Panc1 (cell line): Measurements from ENCODE around the gene PSMD7. TPM values are rescaled to one million over a fixed set of nuclear protein-coding genes. Genes with fewer than 3 reads are reported as not detected.
A peak's percentile ranks its signal among the peaks of the same experiment; 100 is the strongest.
"Not testable (repeated sequence)": the region's sequence is repeated elsewhere in the genome, so short reads cannot be mapped to it uniquely, and the experiment has no call there.

Source experiments
- ATAC-seq: fragments of 200-7000 bp; cut with Tn5 transposase; 2 replicates; pipeline ENCODE4 v1.9.1; 2020; ENCODE audit warnings: mild to moderate bottlenecking, moderate library complexity
- BruUV-seq: library from RNA; stranded (reverse); fragments of 400-500 nt; replicated peaks from 2 replicates; lab custom pipeline; 2021; lab: Mats Ljungman, UMichigan
- CTCF ChIA-PET: fragments of 300-600 bp; sonication (Branson Sonifier 250); formaldehyde crosslinking; loops from one replicate; lab custom pipeline; 2022; ENCODE audit warnings: antibody characterized with exemption; lab: Charles Lee
- POLR2A ChIA-PET: fragments of 300-600 bp; sonication (Branson Sonifier 250); formaldehyde crosslinking; loops from one replicate; lab custom pipeline; 2022; ENCODE audit warnings: antibody characterized with exemption; lab: Charles Lee
- DNase-seq: peaks from one replicate; pipeline ENCODE4 v3.0.0-alpha.2; 2010; ENCODE audit warnings: low read depth, low spot score
- H3K27ac ChIP-seq: 2 replicates; pipeline ENCODE4 v1.5.1; 2011; ENCODE audit warnings: mild to moderate bottlenecking, low read length, inconsistent platforms
- H3K27me3 ChIP-seq: fragments of 200-500 bp; sonication (Bioruptor generic); 2 replicates; pipeline ENCODE4 v1.6.0; 2014; ENCODE audit warnings: low read length, inconsistent platforms; ENCODE audit not compliant: control insufficient read depth, insufficient read depth
- H3K36me3 ChIP-seq: fragments of 200-500 bp; sonication (Bioruptor generic); 2 replicates; pipeline ENCODE4 v1.5.1; 2014; ENCODE audit warnings: inconsistent platforms, mild to moderate bottlenecking, low read length, moderate library complexity; ENCODE audit not compliant: control insufficient read depth, insufficient read depth
- H3K4me1 ChIP-seq: 2 replicates; pipeline ENCODE4 v1.5.1; 2011; ENCODE audit warnings: inconsistent platforms, mild to moderate bottlenecking, low read length, moderate library complexity; ENCODE audit not compliant: control insufficient read depth, insufficient read depth
- H3K4me3 ChIP-seq, 2 experiments: 2 replicates each; pipeline ENCODE4 v1.5.1; 2011 to 2012; ENCODE audit warnings: low read depth in 2 of 2, low read length in 2 of 2, mild to moderate bottlenecking in 2 of 2, inconsistent platforms in 1 of 2, moderate library complexity in 1 of 2
- H3K9me3 ChIP-seq: fragments of 200-500 bp; sonication (Bioruptor generic); 2 replicates; pipeline ENCODE4 v1.5.1; 2014; ENCODE audit warnings: low read depth, mild to moderate bottlenecking, inconsistent platforms, low read length, moderate library complexity; ENCODE audit not compliant: control insufficient read depth, insufficient read depth
- CTCF ChIP-seq: fragments of 450-650 bp; IDR thresholded peaks from 2 replicates; pipeline ENCODE4 v1.5.1; 2017; ENCODE audit warnings: mild to moderate bottlenecking
- POLR2AphosphoS5 ChIP-seq: IDR thresholded peaks from 2 replicates; pipeline ENCODE4 v1.6.1; 2012; ENCODE audit warnings: mild to moderate bottlenecking, low read depth, low read length, moderate library complexity
- REST ChIP-seq, 2 experiments: IDR thresholded peaks; 2 replicates each; pipeline ENCODE4 v1.6.1; 2011 to 2012; ENCODE audit warnings: low read depth in 2 of 2, control low read depth in 1 of 2, low read length in 1 of 2, mild to moderate bottlenecking in 1 of 2, moderate library complexity in 1 of 2; ENCODE audit not compliant: insufficient read depth in 1 of 2
- SIN3A ChIP-seq: IDR thresholded peaks from 2 replicates; pipeline ENCODE4 v1.6.1; 2012; ENCODE audit warnings: low read depth, mild to moderate bottlenecking, low read length, moderate library complexity, borderline replicate concordance; ENCODE audit not compliant: insufficient read depth
- TCF7L2 ChIP-seq: IDR thresholded peaks from 2 replicates; pipeline ENCODE4 v1.6.1; 2011; ENCODE audit warnings: mild to moderate bottlenecking, low read depth, low read length, inconsistent platforms
- in situ Hi-C: cut with HindIII; loops from 2 replicates; pipeline ENCODE4 v1.10.0; 2016; ENCODE audit warnings: low sequenced_read_pairs, low pct_unique_long_range_greater_than_20kb
- intact Hi-C: fragments of 100-400 bp; cut with micrococcal nuclease; formaldehyde crosslinking; loops from one replicate; pipeline ENCODE4 v1.10.0; 2022; ENCODE audit not compliant: unreplicated experiment
- total RNA-seq: library from RNA; stranded (reverse); gene quantifications from one replicate; pipeline ENCODE4 v1.2.1, GENCODE V29; 2021; ENCODE audit not compliant: unreplicated experiment

PSMD7 gene
- total RNA-seq, 1 experiment from 2014 or later: 83.9 TPM

GRCh38 chr16:74322301-74322710 lies 25.7 kb downstream of the PSMD7 start:
- Histone ChIP-seq H3K9me3 (no peaks in the 10 kb centered on the region), H3K4me1 (no peaks in the 10 kb centered on the region), H3K27me3 (no peaks in the 10 kb centered on the region), H3K27ac (no peak overlapping the region), H3K36me3 (no peaks in the 10 kb centered on the region), H3K4me3 (no peak overlapping the region)
- ATAC-seq (no peak), DNase-seq (no peak)
- POLR2A ChIA-PET: no interaction called here
- TF ChIP-seq CTCF: no peak
- no peak for TF ChIP-seq TCF7L2
- TF ChIP-seq REST (IDR thresholded peaks at IDR 0.05; ENCODE audit: insufficient read depth in 1 of 2, low read depth in 2 of 2, low read length in 1 of 2): no peak
- TF ChIP-seq POLR2AphosphoS5: no peak
- TF ChIP-seq SIN3A: no peak
- BruUV-seq: no TSS peak
- CTCF ChIA-PET: no interaction called here
- in situ Hi-C loops (no loop called here), intact Hi-C loops (no loop called here)

- BruUV-seq, intact Hi-C loops, DNase-seq, H3K9me3 ChIP-seq, H3K36me3 ChIP-seq, H3K4me1 ChIP-seq, in situ Hi-C loops, H3K27ac ChIP-seq, H3K27me3 ChIP-seq, H3K4me3 ChIP-seq, ATAC-seq: not testable (repeated sequence)
- ChIA-PET POLR2A (interaction anchor here (0.6 to 0.7 kb wide), 2 partner anchors 47 to 332 kb away, joined by 5 to 8 read pairs; no protein-coding TSS in a partner anchor), CTCF (interaction anchor here (0.6 to 0.7 kb wide), 2 partner anchors 1909 to 1921 kb away, joined by 3 to 4 read pairs; no protein-coding TSS in a partner anchor)
Measured at GRCh38 chr16:74324777-74325176, 28.2 kb downstream of the PSMD7 start.

GRCh38 chr16:74325641-74326040 lies 29.0 kb downstream of the PSMD7 start:
- CTCF ChIA-PET: no interaction called here
- TSS peak; percentile 70 for BruUV-seq
- DNase-seq (no peak), ATAC-seq (no peak)
- Histone ChIP-seq H3K27me3 (no peaks in the 10 kb centered on the region), H3K9me3 (no peaks in the 10 kb centered on the region), H3K4me3 (no peak overlapping the region), H3K4me1 (no peaks in the 10 kb centered on the region), H3K27ac (no peak overlapping the region), H3K36me3 (no peaks in the 10 kb centered on the region)
- intact Hi-C loops (no loop called here), in situ Hi-C loops (no loop called here)
- POLR2A ChIA-PET: no interaction called here
- TF ChIP-seq SIN3A (no peak), CTCF (no peak), TCF7L2 (no peak), POLR2AphosphoS5 (no peak), REST (IDR thresholded peaks at IDR 0.05; ENCODE audit: insufficient read depth in 1 of 2, low read depth in 2 of 2, low read length in 1 of 2) (no peak)

GRCh38 chr16:74328346-74328745 lies 31.7 kb downstream of the PSMD7 start:
- intact Hi-C loops, H3K36me3 ChIP-seq, CTCF ChIA-PET, BruUV-seq, H3K4me3 ChIP-seq, in situ Hi-C loops, POLR2A ChIA-PET, H3K27me3 ChIP-seq, H3K9me3 ChIP-seq, DNase-seq, H3K27ac ChIP-seq, H3K4me1 ChIP-seq, ATAC-seq: not testable (repeated sequence)
